HG02885 (cell line): Measurements from ENCODE around the gene BANF2.
"Not testable (repeated sequence)": the region's sequence is repeated elsewhere in the genome, so short reads cannot be mapped to it uniquely, and the experiment has no call there.

Experiments
- ATAC-seq: cut with Tn5 transposase; IDR thresholded peaks from one replicate; pipeline ENCODE4 v1.9.1; 2021; ENCODE audit warnings: mild to moderate bottlenecking; ENCODE audit not compliant: unreplicated experiment, poor library complexity

BANF2 gene

DNA sequence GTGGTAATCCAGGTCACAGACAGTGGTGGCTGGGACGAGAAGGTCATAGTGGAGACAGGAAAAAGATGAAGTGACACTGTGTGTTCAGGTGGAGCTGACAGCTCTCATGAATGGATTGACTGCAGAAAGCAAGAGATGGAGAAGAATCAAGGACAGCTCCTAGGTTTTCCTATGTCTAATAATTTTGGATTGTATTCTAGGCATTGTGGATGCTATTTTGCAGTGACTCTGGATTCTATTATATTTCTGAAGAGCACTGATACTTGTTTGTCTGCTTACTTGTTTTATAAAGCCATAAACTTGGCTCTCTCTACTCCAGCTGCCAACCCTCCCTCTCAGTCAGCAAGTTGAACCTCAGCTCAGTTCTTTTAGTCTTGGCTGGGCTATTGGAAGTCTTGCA, 58.7 kb downstream of the BANF2 start:
- no peak for ATAC-seq

DNA sequence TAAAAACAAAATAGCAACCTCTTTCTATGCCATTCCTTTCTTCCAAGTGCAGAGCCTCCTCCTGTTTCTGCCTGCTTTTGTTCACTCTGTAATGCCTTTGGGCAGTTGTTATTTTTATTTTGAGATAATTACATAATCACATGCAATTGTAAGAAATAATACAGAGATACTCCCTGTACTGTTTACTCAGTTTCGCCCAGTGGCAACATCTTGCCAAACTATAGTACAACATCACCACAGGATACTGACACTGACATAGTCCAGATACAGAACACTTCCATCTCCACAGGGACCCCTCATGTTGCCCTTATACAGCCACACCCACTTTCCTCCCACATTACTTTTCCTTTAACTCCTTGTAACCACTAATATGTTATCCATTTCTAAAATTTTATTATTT, 59.7 kb downstream of the BANF2 start:
- ATAC-seq, result no peak

DNA sequence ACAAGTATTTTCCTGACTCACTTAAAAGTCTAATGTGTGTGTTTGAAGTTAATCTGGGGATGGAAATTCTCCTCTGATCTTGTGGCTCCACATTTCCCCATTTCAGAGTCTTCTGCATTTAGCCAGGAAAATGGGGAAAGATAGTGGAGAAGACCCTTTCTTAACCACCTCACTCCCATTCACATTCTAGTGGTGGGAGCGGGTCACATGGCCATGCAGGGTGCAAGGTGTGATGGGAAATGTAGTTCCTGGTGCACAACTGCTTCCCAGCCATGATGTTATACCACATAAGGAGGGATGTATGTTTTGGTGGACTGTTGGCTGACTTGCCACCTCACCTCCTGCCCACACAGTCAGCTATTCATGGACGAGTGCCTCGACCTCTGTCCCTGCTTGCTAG, 61.8 kb downstream of the BANF2 start:
- no peak for ATAC-seq

DNA sequence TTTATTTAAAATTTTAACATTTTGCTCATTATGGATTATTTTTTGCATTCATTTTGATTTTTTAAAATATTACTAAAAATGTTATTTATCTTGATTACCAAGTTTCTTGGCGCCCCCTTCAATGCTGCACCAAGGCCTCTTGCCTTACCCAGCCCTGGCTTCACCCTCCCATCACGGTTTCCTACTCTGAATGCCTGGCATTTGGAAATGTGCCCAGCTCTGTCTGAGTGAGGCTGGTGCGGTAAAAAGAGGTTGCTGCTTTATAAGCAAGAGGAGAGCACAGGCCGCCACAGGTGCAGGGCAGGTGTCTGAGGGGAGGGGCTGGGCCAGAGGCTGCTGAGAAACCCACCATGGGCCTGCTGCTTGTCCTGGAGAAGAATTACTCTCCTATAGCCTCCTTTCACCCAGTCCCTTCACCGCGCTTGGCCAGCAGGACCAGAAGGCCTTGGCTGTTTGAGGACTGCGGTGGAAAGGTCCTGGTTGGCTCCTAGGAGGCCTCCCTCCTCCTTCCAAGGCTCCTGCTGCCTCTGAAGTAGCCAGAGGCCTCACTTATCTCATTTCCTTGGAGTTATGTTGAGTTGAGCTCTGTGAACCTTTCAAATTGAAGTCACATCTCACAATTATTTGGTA, 62.6 kb downstream of the BANF2 start:
- ATAC-seq, result no peak

DNA sequence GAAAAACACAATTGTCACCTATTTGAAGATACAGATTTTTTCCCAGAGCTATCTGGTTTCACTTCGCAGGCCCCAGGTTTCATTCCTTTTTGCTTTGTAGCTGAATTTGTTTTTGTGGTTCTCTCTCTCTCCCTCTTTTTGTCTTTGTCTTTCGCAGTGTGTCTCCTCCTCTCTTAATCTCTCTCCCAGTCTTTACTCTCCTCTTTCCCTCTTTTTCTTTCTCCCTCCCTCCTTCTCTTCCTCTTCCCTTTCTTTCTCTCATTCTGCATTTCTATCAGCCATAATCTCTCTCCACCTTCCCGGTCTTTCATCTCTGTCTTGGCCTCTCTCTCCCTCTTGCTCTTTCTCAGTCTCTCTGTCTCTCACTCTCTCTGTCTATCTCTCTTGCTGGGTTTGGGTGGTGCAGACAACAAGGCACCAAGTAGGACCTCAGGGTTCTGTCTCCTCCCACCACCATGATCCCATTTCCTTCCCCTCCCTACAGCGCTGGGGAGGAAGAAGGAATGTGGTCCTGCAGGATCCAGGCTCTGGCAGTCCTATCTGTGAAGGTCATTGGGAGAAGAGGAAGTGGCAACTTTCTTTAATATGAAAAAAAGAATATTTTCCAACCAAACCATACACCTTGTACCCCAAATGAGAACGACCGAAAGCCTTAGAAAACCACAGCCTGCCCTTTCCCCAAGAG, 63.2 kb downstream of the BANF2 start:
- no peak for ATAC-seq

DNA sequence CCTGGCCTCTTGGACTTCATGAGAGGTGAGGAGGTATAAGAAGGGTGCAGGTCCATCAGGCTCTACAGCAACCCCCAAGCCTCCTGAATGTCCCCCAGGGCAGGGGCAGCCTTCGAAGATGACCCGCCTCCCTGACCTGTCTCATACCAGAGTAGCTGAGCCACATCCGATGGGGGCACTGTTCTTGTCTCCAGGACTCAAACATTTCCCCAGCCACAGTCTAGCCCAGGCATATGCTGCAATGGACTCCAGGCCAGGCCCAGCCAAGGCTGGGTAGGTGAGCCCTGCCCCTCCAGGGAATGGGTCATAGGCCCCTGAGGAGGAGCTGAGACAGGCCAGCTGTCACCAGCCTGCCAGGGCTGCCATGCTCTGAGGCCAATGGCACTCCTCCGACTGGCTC, 65.3 kb downstream of the BANF2 start:
- no peak for ATAC-seq

DNA sequence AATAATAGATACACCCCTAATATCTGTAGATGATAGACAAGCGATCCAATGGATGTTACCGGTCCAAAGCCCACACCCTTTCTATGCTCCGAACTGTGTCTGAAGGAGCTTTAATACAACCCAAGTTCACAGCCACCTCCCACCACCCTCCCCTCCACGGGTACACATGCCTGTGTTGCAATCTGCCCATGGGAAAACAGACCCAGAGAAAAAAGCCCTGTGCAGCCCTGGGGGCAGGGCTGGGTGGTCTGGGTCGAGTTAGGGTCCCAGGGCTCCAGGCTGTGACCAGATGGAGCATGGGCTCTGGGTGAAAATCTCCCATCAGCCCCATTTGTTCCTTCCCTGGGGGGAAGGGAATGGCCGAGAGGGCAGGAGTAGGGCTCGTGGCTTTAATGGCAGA, 65.8 kb downstream of the BANF2 start:
- ATAC-seq, result no peak

DNA sequence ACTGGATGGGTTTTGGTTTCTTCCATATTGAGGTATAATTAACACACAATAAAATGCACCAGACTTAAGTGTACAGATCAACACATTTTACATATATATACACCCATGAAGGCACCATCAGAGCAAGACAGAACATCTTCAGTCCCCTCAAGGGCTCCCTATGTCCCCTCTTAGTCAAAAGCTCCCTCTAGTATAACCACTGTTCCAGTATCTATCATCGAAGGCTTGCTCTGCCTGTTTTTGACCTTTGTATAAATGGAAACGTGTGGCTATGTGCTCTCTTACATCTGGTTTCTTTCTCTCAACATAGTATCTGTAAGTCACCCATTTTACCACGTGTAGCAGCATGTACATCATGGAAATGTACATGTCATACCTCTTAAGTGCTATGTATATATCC, 66.5 kb downstream of the BANF2 start:
- no peak for ATAC-seq

DNA sequence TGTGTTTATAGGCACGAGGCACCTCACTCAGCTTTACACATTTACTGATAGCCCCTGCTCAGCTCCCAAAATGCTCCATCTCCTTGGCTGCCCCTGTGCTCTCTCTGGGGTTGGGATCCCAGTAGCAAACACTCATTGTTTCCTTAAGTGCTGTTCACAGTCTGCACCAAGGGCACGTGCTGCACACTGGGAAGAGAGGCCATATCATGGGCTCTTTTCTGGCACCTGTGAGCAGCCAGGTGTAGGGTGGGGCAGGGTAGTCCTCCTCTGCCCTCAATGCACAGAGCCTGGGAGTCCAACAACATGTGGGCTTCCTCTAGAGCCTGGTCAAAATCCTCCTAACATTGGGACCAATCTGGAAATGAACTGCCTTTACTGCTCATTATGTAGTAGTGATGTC, 67.9 kb downstream of the BANF2 start:
- no peak for ATAC-seq

DNA sequence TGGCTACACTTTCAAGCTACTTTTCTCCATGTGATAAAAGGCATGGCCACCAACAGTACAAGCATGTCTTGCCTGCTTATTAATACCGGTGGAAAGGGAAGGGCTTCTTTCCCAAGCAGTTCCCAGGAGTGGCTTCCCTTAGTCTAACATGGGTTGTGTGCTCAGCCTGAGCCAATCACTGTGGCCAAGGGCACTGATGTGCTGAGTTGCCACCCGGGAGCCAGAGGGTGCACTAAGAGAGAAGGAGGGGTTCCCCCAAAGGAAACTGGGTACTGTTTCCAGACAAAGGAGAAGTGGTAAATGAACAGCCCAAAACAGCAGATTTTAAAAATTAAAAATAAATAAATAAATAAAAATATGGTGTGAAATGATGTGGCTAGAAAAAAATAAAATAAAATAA, 68.5 kb downstream of the BANF2 start:
- no peak for ATAC-seq

DNA sequence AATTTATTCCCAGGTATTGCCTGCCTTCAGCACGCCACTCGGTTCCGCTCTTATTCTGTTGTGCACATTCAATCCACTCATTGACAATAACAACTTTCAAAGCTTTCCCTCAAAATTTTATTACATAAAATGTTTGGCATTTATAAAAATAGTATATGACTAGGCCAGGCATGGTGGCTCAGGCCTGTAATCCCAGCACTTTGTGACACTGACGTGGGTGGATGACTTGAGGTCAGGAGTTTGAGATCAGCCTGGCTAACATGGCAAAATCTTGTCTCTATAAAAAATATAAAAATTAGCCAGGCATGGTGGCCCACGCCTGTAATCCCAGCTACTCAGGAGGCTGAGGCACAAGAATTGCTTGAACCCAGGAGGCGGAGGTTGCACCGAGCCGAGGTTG, 70.0 kb downstream of the BANF2 start:
- ATAC-seq, result not testable (repeated sequence)

DNA sequence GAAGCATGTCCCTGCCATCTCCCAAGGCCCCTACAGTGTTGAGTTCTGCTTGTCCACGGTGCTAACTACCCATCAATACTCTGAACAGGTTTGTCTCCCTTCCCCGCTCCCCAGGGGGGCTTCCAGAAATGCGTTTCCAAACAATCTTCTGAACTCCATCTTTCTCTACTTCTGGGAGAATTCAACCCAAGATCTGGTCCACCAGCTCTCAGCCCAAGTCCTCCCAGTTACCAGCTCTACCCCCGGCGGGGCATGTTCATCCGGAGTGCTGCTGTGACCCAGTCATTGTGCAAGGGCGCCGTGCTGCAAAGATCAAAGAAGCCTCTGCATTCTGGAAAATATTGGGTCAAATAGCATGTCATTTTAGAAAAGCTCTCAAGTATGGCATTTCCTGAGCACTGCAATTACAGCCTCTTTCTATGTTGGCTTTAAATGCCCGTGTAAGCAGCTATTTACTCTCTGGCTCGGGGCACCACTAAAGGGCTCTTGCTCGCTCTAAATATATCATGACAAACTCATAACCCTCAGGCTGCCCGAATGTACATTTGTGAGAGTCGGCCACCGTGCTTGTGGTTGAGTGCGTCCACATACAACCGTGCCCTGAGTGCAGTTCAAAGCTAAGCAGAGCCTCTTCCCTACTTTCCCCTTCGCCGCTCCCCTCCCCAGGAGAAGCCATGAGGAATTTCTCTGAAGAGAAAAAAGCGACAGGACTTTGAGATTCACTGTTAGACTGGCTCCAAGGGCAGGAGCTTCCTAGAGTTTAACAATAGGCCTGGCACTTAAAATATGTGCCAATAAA, 71.6 kb downstream of the BANF2 start:
- no peak for ATAC-seq

DNA sequence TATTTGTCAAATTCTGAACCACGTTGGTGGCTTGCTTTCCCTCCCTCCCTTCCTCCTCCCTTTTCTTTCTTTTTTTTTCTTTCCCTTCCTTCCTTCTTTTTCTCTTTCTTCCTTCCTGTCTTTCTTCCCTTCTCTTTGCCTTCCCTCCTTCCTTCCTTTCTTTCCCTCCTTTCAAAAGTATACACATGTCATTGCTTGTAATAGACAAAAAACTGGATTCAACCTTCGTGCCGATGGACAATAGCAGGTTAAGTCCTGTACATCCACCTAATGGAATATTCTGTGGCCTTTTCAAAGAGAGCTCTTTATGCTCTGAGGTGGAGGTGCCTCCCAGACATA, 72.2 kb downstream of the BANF2 start:
- ATAC-seq, result no peak

DNA sequence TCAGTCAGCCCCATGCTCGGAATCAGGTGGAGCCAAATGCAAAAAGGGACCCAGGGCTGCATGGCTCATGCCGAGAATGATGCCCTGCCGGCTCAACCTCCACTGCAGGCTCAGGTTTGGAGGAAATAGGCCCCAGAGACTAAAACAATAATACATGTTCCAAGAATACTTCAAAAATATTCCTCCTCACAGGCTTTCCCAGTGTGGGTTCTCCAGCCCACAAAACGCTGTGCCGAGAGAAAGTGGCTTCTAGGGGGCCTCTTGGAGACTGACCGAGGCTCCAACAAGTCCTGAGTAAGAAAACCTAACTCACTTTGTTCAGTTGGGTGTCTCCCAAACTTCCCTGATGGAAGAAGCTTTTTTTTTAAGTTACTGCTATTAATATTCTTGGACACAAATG, 73.9 kb downstream of the BANF2 start:
- ATAC-seq, result no peak

DNA sequence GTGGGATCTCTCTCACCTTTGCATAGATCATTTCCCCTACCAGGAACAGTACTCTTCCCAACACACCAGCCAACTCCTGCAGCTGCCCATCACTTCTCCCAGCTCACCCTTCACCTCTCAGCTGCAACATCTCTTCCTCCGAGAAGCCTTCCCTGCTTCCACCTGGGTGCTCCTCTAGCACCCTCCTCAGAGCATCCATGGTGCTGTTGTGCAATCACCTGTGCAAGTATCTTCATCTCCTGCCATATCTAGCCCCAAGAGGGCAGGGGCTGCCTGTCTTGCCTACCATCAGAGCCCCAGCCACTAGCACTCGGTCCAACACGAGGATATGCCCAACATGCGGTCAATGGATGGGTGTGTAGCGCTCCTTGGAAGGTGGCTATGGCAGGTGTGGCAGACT, 75.8 kb downstream of the BANF2 start:
- ATAC-seq, result no peak

DNA sequence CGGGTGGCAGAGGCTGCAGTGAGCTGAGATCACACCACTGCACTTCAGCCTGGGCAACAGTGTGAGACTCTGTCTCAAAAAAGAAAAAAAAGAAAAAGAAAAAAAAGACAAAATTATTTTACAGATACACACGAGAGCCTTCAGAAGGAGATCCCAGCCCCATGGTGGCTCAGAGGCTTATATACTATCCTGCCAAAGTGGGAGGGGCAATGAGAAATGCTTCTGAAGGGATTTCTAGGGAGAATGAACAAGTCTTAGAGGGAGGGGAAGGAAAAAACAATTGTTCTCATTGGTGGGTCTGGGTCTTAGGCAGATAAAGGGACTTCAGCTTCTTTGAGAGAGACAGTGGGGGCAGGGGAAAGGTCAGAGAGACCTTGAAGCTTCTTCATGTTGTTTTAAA, 76.8 kb downstream of the BANF2 start:
- no peak for ATAC-seq

DNA sequence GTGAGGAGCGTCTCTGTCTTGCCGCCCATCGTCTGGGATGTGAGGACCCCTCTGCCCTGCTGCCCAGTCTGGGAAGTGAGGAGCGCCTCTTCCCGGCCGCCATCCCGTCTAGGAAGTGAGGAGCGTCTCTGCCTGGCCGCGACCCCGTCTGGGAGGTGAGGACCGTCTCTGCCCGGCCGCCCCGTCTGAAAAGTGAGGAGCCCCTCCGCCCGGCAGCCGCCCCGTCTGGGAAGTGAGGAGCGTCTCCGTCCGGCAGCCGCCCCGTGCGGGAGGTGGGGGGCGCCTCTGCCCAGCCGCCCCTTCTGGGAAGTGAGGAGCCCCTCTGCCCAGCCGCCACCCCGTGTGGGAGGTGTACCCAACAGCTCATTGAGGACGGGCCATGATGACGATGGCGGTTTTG, 79.2 kb downstream of the BANF2 start:
- ATAC-seq, result not testable (repeated sequence)

DNA sequence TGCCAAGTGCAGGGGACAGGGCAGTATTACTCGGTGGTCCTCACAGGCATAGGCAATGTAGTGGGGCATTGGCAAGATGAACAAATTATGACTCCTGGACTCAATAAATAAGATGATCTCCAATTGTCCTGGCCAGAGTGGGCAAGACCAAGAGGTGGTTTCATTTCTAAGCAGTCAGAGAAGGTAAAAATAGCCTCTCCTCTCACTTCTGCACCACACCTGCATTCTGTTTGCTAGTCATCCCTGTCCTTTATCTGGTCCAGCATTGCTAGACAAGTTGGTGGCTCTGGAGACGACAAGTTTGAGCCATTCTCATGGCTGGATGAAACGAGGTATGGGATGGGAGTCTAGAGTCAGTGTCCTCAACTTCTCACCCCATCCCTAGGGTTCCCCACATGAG, 83.0 kb downstream of the BANF2 start:
- ATAC-seq, result peak; percentile 94

DNA sequence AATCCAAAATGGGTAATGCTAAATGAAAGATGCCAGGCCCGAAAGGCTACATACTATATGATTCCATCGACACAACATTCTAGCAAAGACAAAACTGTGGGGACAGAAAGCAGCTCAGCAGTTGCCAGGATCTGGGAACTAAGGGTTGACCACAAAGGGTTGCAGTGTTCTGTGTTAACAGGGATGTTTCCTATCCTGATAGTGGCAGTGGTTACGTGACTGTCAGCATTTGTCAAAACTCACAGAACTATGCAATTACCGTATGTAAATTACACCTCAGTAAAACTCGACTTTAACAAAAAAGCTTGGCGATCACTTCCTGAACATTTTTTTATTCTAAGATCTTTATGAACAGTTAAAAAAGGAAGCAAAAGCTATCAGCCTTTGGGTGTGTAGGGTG, 83.9 kb downstream of the BANF2 start:
- ATAC-seq, result no peak

DNA sequence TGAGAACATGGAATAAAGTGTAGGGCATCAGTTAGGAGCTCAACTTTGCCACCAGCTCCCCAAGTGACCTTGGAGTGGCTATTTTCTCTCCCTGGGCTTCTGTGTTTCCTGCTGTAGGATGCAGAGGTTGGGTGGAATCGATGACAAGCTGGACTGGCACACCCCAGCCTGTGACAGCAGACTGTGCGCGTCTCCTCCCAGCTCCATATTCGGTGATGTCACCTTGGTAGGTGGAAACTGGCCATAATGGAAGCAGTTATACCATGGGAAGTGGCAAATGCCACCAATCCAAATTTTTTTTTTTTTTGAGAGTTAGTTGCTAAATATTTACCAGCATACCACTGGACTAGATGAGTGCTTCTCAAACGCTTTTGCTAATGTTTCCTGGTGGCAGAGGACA, 85.2 kb downstream of the BANF2 start:
- no peak for ATAC-seq
